Left lung (tissue), 10 donors: ENCODE data around the gene FADS6. TPM values are rescaled to one million over a fixed set of nuclear protein-coding genes. Genes with fewer than 3 reads are reported as not detected.

Source experiments
- ATAC-seq: fragments of 200-7000 bp; cut with Tn5 transposase; one replicate; pipeline ENCODE4 v1.9.1; 2020; ENCODE audit warnings: moderate library complexity
- DNase-seq, 4 donors: peaks; one replicate each; pipeline ENCODE4 v3.0.0-alpha.2; 2013 to 2020
- H3K27ac ChIP-seq, 2 donors: fragments of 200-600 bp; sonication (generic) in 1 of 2; one replicate each; pipeline versions ENCODE4 v1.5.0 to v1.8.0; 2020 to 2021
- H3K27me3 ChIP-seq, 2 donors: fragments of 200-600 bp; sonication (generic) in 1 of 2; one replicate each; pipeline versions ENCODE4 v1.5.0 to v1.8.0; 2020 to 2021
- H3K36me3 ChIP-seq, 2 donors: fragments of 200-600 bp; sonication (generic) in 1 of 2; one replicate each; pipeline versions ENCODE4 v1.5.0 to v1.8.0; 2020 to 2021
- H3K4me1 ChIP-seq, 2 donors: fragments of 200-600 bp; one replicate each; pipeline ENCODE4 v1.8.0; 2021
- H3K4me3 ChIP-seq, 2 donors: fragments of 200-600 bp; sonication (generic) in 1 of 2; one replicate each; pipeline versions ENCODE4 v1.5.0 to v1.8.0; 2020 to 2021; ENCODE audit warnings: mild to moderate bottlenecking in 1 of 2
- H3K9me3 ChIP-seq, 2 donors: fragments of 200-600 bp; sonication (generic) in 1 of 2; one replicate each; pipeline versions ENCODE4 v1.5.0 to v1.8.0; 2020 to 2021
- CTCF ChIP-seq, 2 donors: fragments of 200-600 bp; sonication (generic) in 1 of 2; IDR thresholded peaks; one replicate each; pipeline versions ENCODE4 v1.5.0 to v1.8.0; 2021; ENCODE audit warnings: antibody characterized with exemption in 2 of 2
- intact Hi-C, 2 donors: fragments of 100-400 bp; cut with DNase I; formaldehyde crosslinking; loops; one replicate each; pipeline versions ENCODE4 v1.11.2 to v1.14.2; 2022
- polyA plus RNA-seq, 6 donors: library from polyadenylated mRNA; unstranded; fragments of 120-200 nt; gene quantifications; one replicate each; pipeline ENCODE4 v1.2.1, GENCODE V29; 2013; ENCODE audit not compliant: insufficient read length in 6 of 6
- total RNA-seq, 2 donors: library from RNA; stranded (reverse); fragmentation: NEBNext Ultra II Directional; extraction: Animal tissue kit (Norgen Biotek cat#: 25700); gene quantifications; one replicate each; pipeline ENCODE4 v1.2.1, GENCODE V29; 2021
- donor health status: DM: no; HTN: yes; CAD: no.
- donor health status: DM: no; HTN: no; CAD: no.

The FADS6 gene
- total and polyA plus RNA-seq, 8 donors = 0.07 to 0.28 (median 0.15) TPM; not detected in 3

GRCh38 chr17:74856112-74856511 lies 37.3 kb downstream of the FADS6 start:
- no peaks in the 10 kb centered on the region for H3K36me3 ChIP-seq
- H3K27me3 ChIP-seq = peaks cover 60 to 100% of the 10 kb centered on the region in 2 donors
- peaks cover 9 to 27% of the 10 kb centered on the region in 2 donors for H3K4me1 ChIP-seq
- no peak overlapping the region for H3K4me3 ChIP-seq
- ATAC-seq = no peak
- no peaks in the 10 kb centered on the region for H3K9me3 ChIP-seq
- intact Hi-C loops = no loop called here
- DNase-seq = no peak
- TF ChIP-seq CTCF (IDR thresholded peaks at IDR 0.05) = no peak
- H3K27ac ChIP-seq = no peak overlapping the region

GRCh38 chr17:74855323-74855722 lies 38.1 kb downstream of the FADS6 start:
- DNase-seq (no peak), ATAC-seq (no peak)
- Histone ChIP-seq H3K4me1 (peaks cover under 1 to 20% of the 10 kb centered on the region in 2 donors), H3K36me3 (no peaks in the 10 kb centered on the region), H3K27me3 (peaks cover 53 to 100% of the 10 kb centered on the region in 2 donors), H3K27ac (no peak overlapping the region), H3K4me3 (no peak overlapping the region), H3K9me3 (no peaks in the 10 kb centered on the region)
- no peak for TF ChIP-seq CTCF (IDR thresholded peaks at IDR 0.05)
- intact Hi-C loops = no loop called here

- no peak for ATAC-seq
- DNase-seq = no peak
- intact Hi-C loops = no loop called here
- Histone ChIP-seq H3K27ac (no peak overlapping the region), H3K4me3 (no peak overlapping the region), H3K27me3 (peaks cover 48 to 100% of the 10 kb centered on the region in 2 donors), H3K4me1 (peaks cover 0 to 14% of the 10 kb centered on the region in 2 donors), H3K36me3 (no peaks in the 10 kb centered on the region), H3K9me3 (no peaks in the 10 kb centered on the region)
- no peak for TF ChIP-seq CTCF (IDR thresholded peaks at IDR 0.05)
Measured at GRCh38 chr17:74854792-74855191, 38.6 kb downstream of the FADS6 start.

- no peaks in the 10 kb centered on the region for H3K9me3 ChIP-seq
- no peak overlapping the region for H3K4me3 ChIP-seq
- TF ChIP-seq CTCF (IDR thresholded peaks at IDR 0.05) = no peak
- peaks cover 0 to 9% of the 10 kb centered on the region in 2 donors for H3K4me1 ChIP-seq
- H3K36me3 ChIP-seq = no peaks in the 10 kb centered on the region
- no peak overlapping the region for H3K27ac ChIP-seq
- no peak for ATAC-seq
- intact Hi-C loops = no loop called here
- DNase-seq = no peak
- H3K27me3 ChIP-seq = peaks cover 37 to 95% of the 10 kb centered on the region in 2 donors
Measured at GRCh38 chr17:74853669-74854068, 39.8 kb downstream of the FADS6 start.

- H3K4me1 ChIP-seq = peaks cover 0 to 9% of the 10 kb centered on the region in 2 donors
- no peak overlapping the region for H3K27ac ChIP-seq
- no peaks in the 10 kb centered on the region for H3K9me3 ChIP-seq
- intact Hi-C loops = no loop called here
- no peaks in the 10 kb centered on the region for H3K36me3 ChIP-seq
- H3K27me3 ChIP-seq = peaks cover 33 to 88% of the 10 kb centered on the region in 2 donors
- H3K4me3 ChIP-seq = no peak overlapping the region
- no peak for DNase-seq
- no peak for TF ChIP-seq CTCF (IDR thresholded peaks at IDR 0.05)
- ATAC-seq = no peak
Measured at GRCh38 chr17:74853048-74853397, 40.4 kb downstream of the FADS6 start.
